Stimulated activated CD8-positive, alpha-beta memory T cell treated with anti-CD3 and anti-CD28 coated beads, Interleukin-7, amount 100 ng/mL, for 1 hour (primary cell): ENCODE measurements around the gene CDH13.

Experiments
- DNase-seq, 2 donors: peaks; one replicate each; pipeline ENCODE4 v3.0.0-alpha.2; 2020; ENCODE audit warnings: low read depth in 2 of 2

Gene CDH13

DNA sequence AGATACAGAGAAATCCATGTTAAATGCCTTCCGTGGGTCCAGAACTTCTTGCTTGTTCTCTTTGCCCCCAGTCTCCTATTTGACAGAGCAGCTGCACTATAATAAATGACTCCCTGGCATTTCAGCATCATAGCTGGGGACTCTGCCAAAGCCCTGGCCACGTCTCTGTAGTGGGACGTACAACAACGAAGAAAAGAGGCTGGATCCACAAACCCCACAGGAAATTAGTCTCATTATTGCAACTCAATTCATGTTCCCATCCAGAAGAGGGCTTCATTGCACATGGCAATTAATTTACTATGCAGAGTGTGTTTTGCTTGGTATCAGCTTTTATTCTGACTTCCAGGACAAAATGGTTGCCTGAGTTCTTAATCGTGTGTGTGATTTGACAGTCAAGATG, 121.3 kb downstream of the CDH13 start:
- DNase-seq: no peak

- DNase-seq: no peak
Measured at GRCh38 chr16:82750068-82750467, 123.3 kb downstream of the CDH13 start.

GRCh38 chr16:82751020-82751419, 124.3 kb downstream of the CDH13 start:
- no peak for DNase-seq

DNA sequence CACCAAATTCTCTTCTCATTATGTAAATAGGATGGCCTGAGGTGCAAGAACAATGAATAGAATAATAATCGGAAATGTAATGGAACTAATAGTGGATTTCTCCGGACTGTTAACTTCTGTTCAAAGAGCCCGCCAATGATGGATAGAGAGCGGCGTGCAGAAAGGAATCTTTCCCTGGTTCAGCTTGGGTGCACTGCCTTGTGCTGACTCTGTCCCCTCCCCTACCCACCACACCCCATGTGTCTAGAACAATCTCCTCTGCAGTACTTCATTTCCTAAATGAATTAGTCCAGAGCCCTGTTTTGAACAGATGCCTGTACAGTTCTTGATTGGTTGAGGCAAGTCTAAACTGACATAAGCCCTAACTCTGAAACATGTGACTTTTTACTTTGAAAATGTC, 125.4 kb downstream of the CDH13 start:
- no peak for DNase-seq

DNA sequence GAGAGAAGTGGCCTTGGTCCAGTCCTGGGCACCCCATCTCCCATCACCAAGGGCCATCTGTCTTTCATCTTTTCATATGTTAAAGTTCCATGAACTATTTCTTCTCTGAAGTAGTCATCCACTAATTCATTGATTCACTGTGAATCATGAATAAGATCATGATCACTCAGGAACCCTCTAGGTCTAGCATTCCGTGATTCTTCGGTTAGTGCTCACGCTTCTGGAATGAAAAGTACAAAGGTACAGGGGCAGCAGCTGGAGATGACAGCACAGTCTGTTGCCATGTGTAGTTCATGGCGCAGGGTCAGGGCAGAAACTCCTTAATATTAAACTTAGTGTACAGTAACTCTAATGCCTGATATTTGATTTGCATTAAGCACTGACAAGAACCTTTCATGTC, 127.1 kb downstream of the CDH13 start:
- DNase-seq: no peak

- no peak for DNase-seq
Measured at GRCh38 chr16:82754716-82755513, 128.1 kb downstream of the CDH13 start.

- DNase-seq: no peak
Measured at GRCh38 chr16:82755570-82756282, 129.0 kb downstream of the CDH13 start.

- no peak for DNase-seq
Measured at GRCh38 chr16:82756283-82756599, 129.5 kb downstream of the CDH13 start.

DNA sequence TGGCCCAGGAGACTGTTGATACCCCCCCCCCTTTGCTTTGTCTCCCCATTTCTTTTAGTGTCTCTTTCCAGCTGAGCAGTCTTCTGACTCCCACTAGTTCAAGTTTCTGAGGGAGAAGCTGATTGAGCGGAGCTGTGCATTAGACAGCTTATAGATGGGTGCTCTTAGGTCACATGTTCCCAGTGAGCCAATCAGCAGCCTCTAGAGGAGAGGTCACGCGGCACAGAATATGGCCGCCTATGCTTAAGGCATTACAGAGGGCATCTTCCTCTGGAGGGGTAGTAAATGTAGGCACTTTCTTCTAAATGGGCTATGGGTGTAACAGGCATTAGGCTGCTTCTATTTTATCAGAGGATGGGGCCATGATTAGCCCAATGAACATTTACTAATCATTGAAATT, 131.6 kb downstream of the CDH13 start:
- DNase-seq: no peak

- DNase-seq: no peak
Measured at GRCh38 chr16:82758904-82759303, 132.1 kb downstream of the CDH13 start.

DNA sequence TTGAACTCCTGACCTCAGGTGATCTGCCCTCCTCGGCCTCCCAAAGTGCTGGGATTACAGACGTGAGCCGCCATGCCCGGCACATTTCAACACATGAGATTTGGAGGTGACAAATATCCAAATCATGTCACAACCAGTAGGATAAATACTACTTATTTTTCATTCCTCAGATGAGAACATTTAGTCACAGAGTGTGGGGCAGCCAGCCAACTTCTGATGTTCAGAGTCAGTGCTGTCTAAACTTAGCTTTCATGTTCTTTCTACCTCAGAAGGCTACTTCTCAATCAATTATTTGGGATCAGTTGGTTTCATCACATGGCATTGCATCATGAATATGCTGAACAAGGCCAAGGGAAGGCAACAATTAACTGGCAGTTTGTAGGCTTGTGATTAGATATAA, 134.5 kb downstream of the CDH13 start:
- DNase-seq: no peak

GRCh38 chr16:82761858-82762257, 135.1 kb downstream of the CDH13 start:
- DNase-seq: no peak

- no peak for DNase-seq
Measured at GRCh38 chr16:82763371-82763770, 136.6 kb downstream of the CDH13 start.

DNA sequence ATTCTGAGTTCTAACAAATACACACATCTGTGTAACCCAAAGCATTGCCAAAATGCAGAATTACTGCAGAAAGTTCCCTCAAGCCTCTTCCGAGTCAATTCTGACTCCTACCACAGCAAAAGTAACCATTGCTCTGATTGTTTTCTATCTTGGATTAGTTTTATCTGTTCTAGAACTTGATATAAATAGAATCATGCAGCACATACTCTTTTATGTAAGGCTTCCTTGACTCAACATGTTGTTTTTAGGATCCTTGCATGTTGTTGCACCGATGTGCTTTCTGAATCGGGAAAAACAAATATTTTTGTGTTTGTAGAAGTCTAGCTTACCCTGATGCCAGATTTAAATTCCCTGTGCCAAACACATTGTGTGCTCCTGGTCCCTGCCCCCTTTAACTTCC, 140.4 kb downstream of the CDH13 start:
- no peak for DNase-seq

DNA sequence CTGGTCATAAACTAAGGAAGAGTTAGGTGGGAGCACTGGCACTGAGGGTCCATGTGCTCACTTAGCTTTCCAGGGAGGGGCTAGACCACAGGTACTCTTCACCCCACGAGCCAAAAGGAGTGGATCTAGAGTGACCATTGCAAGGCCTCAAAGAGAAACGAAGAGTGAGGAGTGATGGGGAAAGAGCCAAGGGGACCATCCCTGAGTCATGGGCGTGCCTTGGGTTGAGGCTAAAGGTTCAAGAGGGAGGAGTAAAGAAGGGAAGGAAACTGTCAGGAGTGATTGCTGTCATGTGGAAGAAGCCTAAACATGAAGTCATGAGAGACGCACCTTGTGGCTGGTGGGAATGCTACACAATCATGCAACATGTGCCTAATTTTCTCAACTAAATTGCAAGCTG, 141.0 kb downstream of the CDH13 start:
- no peak for DNase-seq

- no peak for DNase-seq
Measured at GRCh38 chr16:82769845-82770244, 143.1 kb downstream of the CDH13 start.

DNA sequence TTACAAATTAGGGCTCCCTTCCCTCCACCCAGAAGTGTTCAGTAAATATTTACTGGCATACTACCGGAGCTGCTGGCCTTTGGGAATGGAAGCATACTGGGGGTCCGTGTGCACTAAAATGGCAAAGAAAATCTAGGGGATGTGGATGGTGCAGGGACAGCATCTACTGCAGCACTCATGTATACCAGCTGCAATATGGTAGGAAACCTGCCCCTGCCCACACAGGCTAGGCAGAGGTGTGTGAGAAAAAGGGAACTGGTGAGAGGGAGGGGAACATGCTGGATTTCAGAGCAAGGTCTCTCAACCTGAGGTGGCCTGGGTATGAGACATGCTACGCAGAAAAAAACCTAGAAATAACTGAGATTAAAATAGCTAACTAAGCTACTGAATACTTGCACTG, 145.4 kb downstream of the CDH13 start:
- DNase-seq: no peak

- no peak for DNase-seq
Measured at GRCh38 chr16:82773018-82773417, 146.2 kb downstream of the CDH13 start.

DNA sequence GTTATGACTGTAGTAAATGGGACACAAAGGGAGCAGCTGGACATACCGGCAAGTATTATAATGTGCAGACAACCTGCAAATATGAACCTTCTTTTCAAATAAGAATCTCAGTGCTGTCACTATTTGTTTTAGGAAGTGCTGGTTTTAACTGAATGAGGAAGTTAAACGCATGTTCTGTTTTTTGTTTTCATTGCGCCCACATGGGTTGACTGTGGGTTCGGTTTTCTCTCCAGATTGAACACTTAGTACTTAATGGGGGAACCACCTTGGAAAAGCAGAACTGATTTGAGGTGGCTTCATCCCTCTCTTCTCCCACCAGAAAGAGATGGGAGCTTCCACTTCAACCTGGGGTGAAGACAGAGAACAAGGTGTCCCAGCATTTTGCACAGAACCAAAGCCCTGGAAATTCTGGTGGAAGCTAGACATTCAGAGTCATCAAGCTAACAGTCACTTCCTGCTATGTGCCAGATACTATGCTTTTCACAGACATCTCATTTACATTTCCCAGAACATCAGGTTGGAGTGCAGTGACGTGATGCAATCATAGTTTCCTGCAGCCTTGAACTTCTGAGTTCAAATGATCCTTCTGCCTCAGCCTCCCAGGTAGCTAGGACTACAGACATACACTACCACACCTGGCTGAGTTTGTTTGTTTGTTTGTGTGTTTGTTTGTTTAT, 149.8 kb downstream of the CDH13 start:
- DNase-seq: no peak

GRCh38 chr16:82782715-82783251, 156.0 kb downstream of the CDH13 start:
- no peak for DNase-seq

DNA sequence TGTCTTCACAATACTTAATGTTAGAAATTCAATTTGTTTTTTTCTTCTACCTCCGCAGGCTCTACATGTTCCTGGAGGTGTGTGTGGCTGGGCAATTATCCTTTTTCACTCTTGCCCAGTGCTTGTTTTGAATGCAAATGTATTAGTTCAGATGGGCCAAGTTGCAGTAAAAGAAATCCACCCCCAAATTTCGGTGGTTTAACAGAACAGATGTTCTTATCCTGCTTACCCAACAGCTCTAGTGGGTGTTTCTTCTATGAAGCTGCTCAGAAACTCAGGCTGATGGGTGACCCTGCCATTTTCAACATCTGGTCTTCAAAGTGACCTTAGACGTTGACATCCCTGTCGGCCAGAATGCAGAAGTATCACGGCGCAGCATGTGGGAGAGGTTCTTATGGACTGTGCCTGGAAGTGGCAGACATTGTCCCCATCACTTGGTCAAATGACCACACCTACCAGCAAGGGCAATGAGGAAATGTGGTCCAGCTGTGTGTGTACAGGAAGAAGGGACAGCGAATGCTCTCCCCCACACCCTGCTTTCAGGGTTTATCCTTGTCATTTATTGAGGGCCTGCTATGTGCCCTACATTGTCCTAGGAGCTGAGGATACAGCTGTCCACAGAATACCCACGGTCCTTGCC, 157.3 kb downstream of the CDH13 start:
- no peak for DNase-seq

DNA sequence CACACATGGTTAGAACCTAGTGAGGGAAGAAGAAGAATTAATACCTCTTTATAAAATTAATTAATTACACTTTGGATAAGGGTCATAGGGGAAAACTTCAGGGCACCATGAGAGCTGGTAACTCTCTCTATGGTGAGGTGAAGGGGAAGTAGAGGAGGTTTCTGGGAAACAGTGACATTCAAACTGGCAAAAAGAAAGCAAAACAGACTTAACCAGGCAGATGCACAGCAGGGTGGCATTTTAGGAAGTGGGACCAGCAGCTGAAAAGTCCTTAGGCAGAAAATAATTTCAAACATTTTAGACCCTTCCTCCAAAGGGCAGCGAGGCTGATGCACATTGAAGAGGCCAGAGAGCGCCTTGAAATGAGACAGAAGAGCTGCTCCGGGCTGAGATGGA, 157.8 kb downstream of the CDH13 start:
- no peak for DNase-seq
